GM21381 (cell line): Measurements from ENCODE around the gene DKK3.

ENCODE experiments used
- ATAC-seq: cut with Tn5 transposase; IDR thresholded peaks from one replicate; pipeline ENCODE4 v1.9.1; 2021; ENCODE audit warnings: mild to moderate bottlenecking, moderate library complexity; ENCODE audit not compliant: unreplicated experiment

Gene DKK3

GRCh38 chr11:11983427-11983826 is 25.0 kb downstream of the DKK3 start:
- no peak for ATAC-seq

GRCh38 chr11:11982975-11983374 is 25.5 kb downstream of the DKK3 start:
- ATAC-seq: no peak

GRCh38 chr11:11982461-11982860 is 26.0 kb downstream of the DKK3 start:
- ATAC-seq: no peak

- no peak for ATAC-seq
Measured at GRCh38 chr11:11981840-11982239, 26.6 kb downstream of the DKK3 start.

- ATAC-seq: no peak
Measured at GRCh38 chr11:11981364-11981763, 27.1 kb downstream of the DKK3 start.

- ATAC-seq: no peak
Measured at GRCh38 chr11:11980841-11981308, 27.6 kb downstream of the DKK3 start.

- ATAC-seq: no peak
Measured at GRCh38 chr11:11980200-11980599, 28.2 kb downstream of the DKK3 start.

- no peak for ATAC-seq
Measured at GRCh38 chr11:11979488-11980117, 28.8 kb downstream of the DKK3 start.

GRCh38 chr11:11978792-11979487 is 29.5 kb downstream of the DKK3 start:
- ATAC-seq: no peak

GRCh38 chr11:11978098-11978637 is 30.3 kb downstream of the DKK3 start:
- no peak for ATAC-seq

- no peak for ATAC-seq
Measured at GRCh38 chr11:11977206-11977938, 31.1 kb downstream of the DKK3 start.

GRCh38 chr11:11976481-11977127 is 31.8 kb downstream of the DKK3 start:
- no peak for ATAC-seq

GRCh38 chr11:11975201-11976092 is 33.0 kb downstream of the DKK3 start:
- ATAC-seq: no peak

GRCh38 chr11:11973866-11974265 is 34.6 kb downstream of the DKK3 start:
- ATAC-seq: no peak

GRCh38 chr11:11973361-11973800 is 35.0 kb downstream of the DKK3 start:
- ATAC-seq: no peak

- ATAC-seq: no peak
Measured at GRCh38 chr11:11972730-11973341, 35.6 kb downstream of the DKK3 start.

- ATAC-seq: no peak
Measured at GRCh38 chr11:11971906-11972547, 36.4 kb downstream of the DKK3 start.

GRCh38 chr11:11970556-11970955 is 37.9 kb downstream of the DKK3 start:
- no peak for ATAC-seq
